Choroid plexus epithelial cell (primary cell): ENCODE data around the gene ARHGEF26.

ENCODE experiments used
- DNase-seq: peaks from one replicate; pipeline ENCODE4 v3.0.0-alpha.2; 2010; ENCODE audit warnings: low read depth
- H3K4me3 ChIP-seq: 2 replicates; pipeline ENCODE4 v1.5.1; 2011; ENCODE audit warnings: low read depth, mild to moderate bottlenecking, control low read depth, low read length, moderate library complexity
- CTCF ChIP-seq: conservative IDR thresholded peaks from 2 replicates; pipeline ENCODE4 v1.5.1; 2011; ENCODE audit warnings: low read depth, mild to moderate bottlenecking, control low read depth, inconsistent platforms, low read length, moderate library complexity

ARHGEF26 gene

GRCh38 chr3:154182322-154182922 is 61.2 kb downstream of the ARHGEF26 start:
- H3K4me3 ChIP-seq, result no peak overlapping the region
- TF ChIP-seq CTCF, result no peak
- no peak for DNase-seq

GRCh38 chr3:154182975-154183374 is 61.8 kb downstream of the ARHGEF26 start:
- no peak for DNase-seq
- no peak overlapping the region for H3K4me3 ChIP-seq
- TF ChIP-seq CTCF, result no peak

GRCh38 chr3:154184582-154184981 is 63.4 kb downstream of the ARHGEF26 start:
- TF ChIP-seq CTCF, result no peak
- DNase-seq, result no peak
- no peak overlapping the region for H3K4me3 ChIP-seq

GRCh38 chr3:154188437-154188836 is 67.2 kb downstream of the ARHGEF26 start:
- no peak for DNase-seq
- no peak for TF ChIP-seq CTCF
- no peak overlapping the region for H3K4me3 ChIP-seq

GRCh38 chr3:154188846-154189245 is 67.7 kb downstream of the ARHGEF26 start:
- TF ChIP-seq CTCF, result no peak
- no peak overlapping the region for H3K4me3 ChIP-seq
- DNase-seq, result peak; percentile 9

- DNase-seq, result peak; percentile 58
- no peak overlapping the region for H3K4me3 ChIP-seq
- no peak for TF ChIP-seq CTCF
These were observed 70.3 kb downstream of the ARHGEF26 start for GRCh38 chr3:154191520-154191919.

- TF ChIP-seq CTCF, result no peak
- DNase-seq, result no peak
- H3K4me3 ChIP-seq, result no peak overlapping the region
These were observed 71.0 kb downstream of the ARHGEF26 start for GRCh38 chr3:154192225-154192624.
